NCI-H1694 (cell line): ENCODE data around the gene NTHL1.
"Not testable (repeated sequence)": the region's sequence is repeated elsewhere in the genome, so short reads cannot be mapped to it uniquely, and the experiment has no call there.

Experiments
- DNase-seq: peaks from one replicate; lab custom pipeline; 2025; lab: John Stamatoyannopoulos, UW

The NTHL1 gene

GRCh38 chr16:2040787-2041522, 6.7 kb downstream of the NTHL1 start:
- no peak for DNase-seq

- no peak for DNase-seq
Observed at GRCh38 chr16:2040041-2040786, 7.4 kb downstream of the NTHL1 start.

- no peak for DNase-seq
Observed at GRCh38 chr16:2039274-2040031, 8.2 kb downstream of the NTHL1 start.

GRCh38 chr16:2038382-2039231, 9.0 kb downstream of the NTHL1 start:
- no peak for DNase-seq

- DNase-seq: no peak
Observed at GRCh38 chr16:2037647-2038381, 9.8 kb downstream of the NTHL1 start.

- no peak for DNase-seq
Observed at GRCh38 chr16:2037115-2037514, 10.5 kb downstream of the NTHL1 start.

- DNase-seq: no peak
Observed at GRCh38 chr16:2036200-2036966, 11.3 kb downstream of the NTHL1 start.

GRCh38 chr16:2035431-2036199, 12.0 kb downstream of the NTHL1 start:
- DNase-seq: no peak

- no peak for DNase-seq
Observed at GRCh38 chr16:2034696-2035430, 12.8 kb downstream of the NTHL1 start.

- DNase-seq: not testable (repeated sequence)
Observed at GRCh38 chr16:2033909-2034695, 13.5 kb downstream of the NTHL1 start.

- DNase-seq: no peak
Observed at GRCh38 chr16:2033057-2033908, 14.4 kb downstream of the NTHL1 start.

- DNase-seq: no peak
Observed at GRCh38 chr16:2032285-2033056, 15.2 kb downstream of the NTHL1 start.

- no peak for DNase-seq
Observed at GRCh38 chr16:2031081-2031577, 16.5 kb downstream of the NTHL1 start.

GRCh38 chr16:2030036-2030435, 17.6 kb downstream of the NTHL1 start:
- no peak for DNase-seq

GRCh38 chr16:2029350-2029749, 18.3 kb downstream of the NTHL1 start:
- DNase-seq: no peak

- DNase-seq: no peak
Observed at GRCh38 chr16:2028620-2029220, 18.9 kb downstream of the NTHL1 start.
